K562 (cell line): Measurements from ENCODE around the gene DLGAP1. TPM values are rescaled to one million over a fixed set of nuclear protein-coding genes. Genes with fewer than 3 reads are reported as not detected.
A peak's percentile ranks its signal among the peaks of the same experiment; 100 is the strongest.

Source experiments
- ARID3B ChIP-seq: fragments of 250-450 bp; sonication (Bioruptor Pico); IDR thresholded peaks from 2 replicates; pipeline ENCODE4 v1.4.0; 2020; ENCODE audit warnings: borderline replicate concordance
- ATF3 ChIP-seq, 2 experiments: fragments of 450-650 bp in 1 of 2; sonication (generic) in 1 of 2; formaldehyde crosslinking in 1 of 2; IDR thresholded peaks in 1 of 2; conservative IDR thresholded peaks in 1 of 2; 2 replicates each; pipeline versions ENCODE4 v1.6.1 to v1.8.1; 2016 to 2023; ENCODE audit warnings: mild to moderate bottlenecking in 2 of 2, moderate library complexity in 2 of 2, inconsistent platforms in 1 of 2, missing genetic modification reagents in 1 of 2
- CREBBP ChIP-seq: IDR thresholded peaks from one replicate; pipeline ENCODE4 v1.6.1; 2012; ENCODE audit warnings: low read depth, mild to moderate bottlenecking, control low read depth, inconsistent platforms, low read length
- GABPA ChIP-seq: fragments of 200-800 bp; sonication (Bioruptor generic); conservative IDR thresholded peaks from 2 replicates; pipeline ENCODE4 v1.6.1; 2016; ENCODE audit warnings: low read depth, missing genetic modification characterization, missing compliant biosample characterization
- IFI16 ChIP-seq: fragments of 250-450 bp; sonication (Bioruptor Pico); IDR thresholded peaks from 2 replicates; pipeline ENCODE4 v2.1.2; 2022; ENCODE audit warnings: mild to moderate bottlenecking, inconsistent platforms
- IRF9 ChIP-seq: fragments of 450-650 bp; IDR thresholded peaks from 2 replicates; pipeline ENCODE4 v1.6.1; 2016; ENCODE audit warnings: missing biosample characterization, missing genetic modification characterization
- KDM5B ChIP-seq: fragments of 200-600 bp; sonication (generic); IDR thresholded peaks from 2 replicates; pipeline ENCODE4 v1.6.1; 2012; ENCODE audit warnings: low read depth, mild to moderate bottlenecking, moderate library complexity, low read length, control low read depth, inconsistent platforms; ENCODE audit not compliant: insufficient replicate concordance
- KLF16 ChIP-seq: IDR thresholded peaks from 2 replicates; pipeline ENCODE4 v1.6.1; 2016; ENCODE audit warnings: antibody characterized with exemption
- NEUROD1 ChIP-seq: fragments of 150-350 bp; IDR thresholded peaks from 2 replicates; pipeline ENCODE4 v1.6.1; 2014; ENCODE audit warnings: borderline replicate concordance, low read length, low read depth; ENCODE audit not compliant: partially characterized antibody
- NR4A1 ChIP-seq, 2 experiments: fragments of 250-450 bp in 1 of 2; fragments of 450-650 bp in 1 of 2; sonication (Bioruptor Pico) in 1 of 2; IDR thresholded peaks; 2 replicates each; pipeline versions ENCODE4 v1.4.0 to v1.6.1; 2016 to 2020; ENCODE audit warnings: mild to moderate bottlenecking in 2 of 2, missing compliant biosample characterization in 1 of 2, missing genetic modification characterization in 1 of 2, moderate library complexity in 1 of 2
- POLR2A ChIP-seq: fragments of 450-650 bp; conservative IDR thresholded peaks from 2 replicates; pipeline ENCODE4 v1.6.1; 2016
- POLR2AphosphoS2 ChIP-seq: IDR thresholded peaks from 2 replicates; pipeline ENCODE4 v1.6.1; 2012; ENCODE audit warnings: low read length, improper control_type of control experiment
- POLR2G ChIP-seq: fragments of 200-400 bp; formaldehyde crosslinking; IDR thresholded peaks from 2 replicates; pipeline ENCODE4 v1.6.1; 2017; ENCODE audit warnings: low read depth, mild to moderate bottlenecking, antibody characterized with exemption, low read length, moderate library complexity
- SIN3A ChIP-seq, 2 experiments: fragments of 150-350 bp in 1 of 2; IDR thresholded peaks; 2 replicates each; pipeline ENCODE4 v1.6.1; 2011 to 2016; ENCODE audit warnings: borderline replicate concordance in 2 of 2, low read depth in 2 of 2, low read length in 2 of 2, mild to moderate bottlenecking in 2 of 2, moderate library complexity in 2 of 2; ENCODE audit not compliant: control insufficient read depth in 1 of 2
- SPI1 ChIP-seq: IDR thresholded peaks from 2 replicates; pipeline ENCODE4 v1.6.1; 2011; ENCODE audit warnings: low read depth, low read length, control low read depth, borderline replicate concordance
- TAF1 ChIP-seq: IDR thresholded peaks from 2 replicates; pipeline ENCODE4 v1.6.1; 2011; ENCODE audit warnings: mild to moderate bottlenecking, low read length, moderate library complexity; ENCODE audit not compliant: insufficient read depth, control insufficient read depth, severe bottlenecking; ENCODE audit errors: extremely low read depth
- TCF3 ChIP-seq: sonication (generic); formaldehyde crosslinking; IDR thresholded peaks from 2 replicates; pipeline ENCODE4 v1.4.0; 2020; ENCODE audit warnings: mild to moderate bottlenecking, missing genetic modification reagents
- TCFL5 ChIP-seq: fragments of 250-450 bp; sonication (Bioruptor Pico); conservative IDR thresholded peaks from 2 replicates; pipeline ENCODE4 v1.6.1; 2021; ENCODE audit warnings: mild to moderate bottlenecking, moderate library complexity, matching md5 sums
- ZNF239 ChIP-seq: fragments of 250-450 bp; sonication (Bioruptor Pico); IDR thresholded peaks from 2 replicates; pipeline ENCODE4 v1.4.0; 2020; ENCODE audit warnings: mild to moderate bottlenecking
- ZNF740 ChIP-seq, 3 experiments: fragments of 200-800 bp in 1 of 3; sonication (Bioruptor generic) in 1 of 3; sonication (generic) in 1 of 3; formaldehyde crosslinking in 1 of 3; IDR thresholded peaks; 2 replicates each; pipeline versions ENCODE4 v1.6.1 to v1.8.0; 2016 to 2022; ENCODE audit warnings: mild to moderate bottlenecking in 2 of 3, missing compliant biosample characterization in 2 of 3, missing genetic modification characterization in 2 of 3, missing genetic modification reagents in 1 of 3
- polyA plus RNA-seq, 8 experiments: library from polyadenylated mRNA; depleted of rRNA in 4 of 8; stranded (reverse) in 5 of 8; unstranded in 3 of 8; fragments of >200 nt; fragmentation: Nextera tagmentation in 2 of 8; fragmentation: Illumina TruSeq in 1 of 8; extraction: Ambion mirVana in 2 of 8; extraction: Trizol in 1 of 8; gene quantifications; 2 replicates each; pipeline versions ENCODE4 v1.2.1 to v1.2.3, GENCODE V29; 2011 to 2014; ENCODE audit warnings: inconsistent platforms in 1 of 8, missing spikeins in 1 of 8
- total RNA-seq, 7 experiments: library from RNA; depleted of rRNA in 6 of 7; stranded (reverse); fragments of >200 nt in 6 of 7; fragmentation: Illumina TruSeq in 2 of 7; extraction: Trizol in 2 of 7; gene quantifications; 2 replicates each; pipeline versions ENCODE4 v1.2.1 to v1.2.3, GENCODE V29; 2011 to 2021; ENCODE audit warnings: low replicate concordance in 1 of 7

DLGAP1 gene
- total and polyA plus RNA-seq, 9 of the 15 experiments (the other 6 are each of a cell fraction or from before 2014, with no cell fraction given), result 0.04 to 0.22 (median 0.08) TPM

GRCh38 chr18:3652380-3653262 is 802.5 kb downstream of the DLGAP1 start (continued):
- no peak for TF ChIP-seq ATF3 (IDR thresholded peaks at IDR 0.05)
- peak; percentile 99 for TF ChIP-seq ATF3 (CRISPR knock-in tag; conservative IDR thresholded peaks at IDR 0.05)
- no peak for TF ChIP-seq ARID3B (CRISPR knock-in tag)
- no peak for TF ChIP-seq ZNF740 (CRISPR knock-in tag; IDR thresholded peaks at IDR 0.05)
- TF ChIP-seq ZNF740 (tag; IDR thresholded peaks at IDR 0.05), result peak in 1 of 2 experiments; percentile 81; a peak in 2 of 4 replicates
- TF ChIP-seq POLR2G, result peak; percentile 59
- TF ChIP-seq KLF16, result peak; percentile 97
- peak; percentile 73 for TF ChIP-seq KDM5B
- TF ChIP-seq TCF3 (CRISPR knock-in tag), result peak; percentile 98
- TF ChIP-seq SIN3A (IDR thresholded peaks at IDR 0.05; ENCODE audit: borderline replicate concordance in 2 of 2, control insufficient read depth in 1 of 2, low read depth in 2 of 2, low read length in 2 of 2), result peak in 1 of 2 experiments; percentile 76; a peak in 1 of 4 replicates
- TF ChIP-seq POLR2A, result no peak
- TF ChIP-seq POLR2AphosphoS2, result peak; percentile 62; the same call in 1 of the 2 replicates
- no peak for TF ChIP-seq GABPA
- TF ChIP-seq NR4A1 (CRISPR knock-in tag; IDR thresholded peaks at IDR 0.05), result 0 out of 2 replicates have a peak, but pooled peaks have one; percentile 59
- peak; percentile 96 for TF ChIP-seq NR4A1 (tag; IDR thresholded peaks at IDR 0.05)
- no peak for TF ChIP-seq TCFL5 (CRISPR knock-in tag)
- peak; percentile 68 for TF ChIP-seq ZNF239 (CRISPR knock-in tag)
- TF ChIP-seq SPI1, result peak; percentile 79
- peak; percentile 94 for TF ChIP-seq NEUROD1
- TF ChIP-seq IRF9 (tag), result peak; percentile 91
- TF ChIP-seq IFI16 (CRISPR knock-in tag), result peak; percentile 10; the same call in 1 of the 2 replicates
- TF ChIP-seq CREBBP, result no peak
- peak; percentile 71 for TF ChIP-seq TAF1
